ENCODE results near the gene TOR1AIP2.

The TOR1AIP2 gene

DNA sequence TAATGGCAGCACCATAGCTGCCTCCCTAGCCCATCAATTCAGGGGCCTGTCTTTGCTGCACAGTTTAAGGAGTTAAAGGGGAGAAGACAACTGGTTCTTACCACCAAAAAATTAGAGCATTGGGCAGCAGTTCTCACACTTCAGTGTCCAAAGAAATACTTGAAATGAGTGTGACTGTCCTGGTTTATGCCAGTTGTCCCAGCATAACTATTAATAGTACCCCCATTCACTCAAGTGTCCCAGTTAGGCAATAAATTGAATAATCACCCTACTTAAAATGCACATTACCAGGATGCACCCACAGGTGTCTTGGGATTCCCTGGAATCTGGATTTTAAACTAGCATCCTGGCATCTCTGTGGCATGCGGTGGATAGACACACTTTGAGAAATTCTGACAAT is 83.5 kb downstream of the TOR1AIP2 start:
- H3K4me1 ChIP-seq (ENCODE audit: insufficient read depth, low read length) = no peaks in the 10 kb centered on the region
- no peak overlapping the region for H3K27ac ChIP-seq (ENCODE audit: low read length)
- no peaks in the 10 kb centered on the region for H3K79me2 ChIP-seq (ENCODE audit: insufficient read depth, low read length)
- H2AFZ ChIP-seq (ENCODE audit: low read depth, low read length) = no peak overlapping the region
- no peak overlapping the region for H3K4me2 ChIP-seq (ENCODE audit: insufficient read depth, low read length)
- no peak for TF ChIP-seq EZH2 (IDR thresholded peaks at IDR 0.05; ENCODE audit: borderline replicate concordance, low read depth, low read length, severe bottlenecking)
- TF ChIP-seq, protein P1, sequence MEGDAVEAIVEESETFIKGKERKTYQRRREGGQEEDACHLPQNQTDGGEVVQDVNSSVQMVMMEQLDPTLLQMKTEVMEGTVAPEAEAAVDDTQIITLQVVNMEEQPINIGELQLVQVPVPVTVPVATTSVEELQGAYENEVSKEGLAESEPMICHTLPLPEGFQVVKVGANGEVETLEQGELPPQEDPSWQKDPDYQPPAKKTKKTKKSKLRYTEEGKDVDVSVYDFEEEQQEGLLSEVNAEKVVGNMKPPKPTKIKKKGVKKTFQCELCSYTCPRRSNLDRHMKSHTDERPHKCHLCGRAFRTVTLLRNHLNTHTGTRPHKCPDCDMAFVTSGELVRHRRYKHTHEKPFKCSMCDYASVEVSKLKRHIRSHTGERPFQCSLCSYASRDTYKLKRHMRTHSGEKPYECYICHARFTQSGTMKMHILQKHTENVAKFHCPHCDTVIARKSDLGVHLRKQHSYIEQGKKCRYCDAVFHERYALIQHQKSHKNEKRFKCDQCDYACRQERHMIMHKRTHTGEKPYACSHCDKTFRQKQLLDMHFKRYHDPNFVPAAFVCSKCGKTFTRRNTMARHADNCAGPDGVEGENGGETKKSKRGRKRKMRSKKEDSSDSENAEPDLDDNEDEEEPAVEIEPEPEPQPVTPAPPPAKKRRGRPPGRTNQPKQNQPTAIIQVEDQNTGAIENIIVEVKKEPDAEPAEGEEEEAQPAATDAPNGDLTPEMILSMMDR (IDR thresholded peaks at IDR 0.05; ENCODE audit: borderline replicate concordance, extremely low read depth, low read length, poor library complexity, severe bottlenecking) = no peak
- no peak for ATAC-seq (ENCODE audit: insufficient read depth, low read depth)
- H3K36me3 ChIP-seq (ENCODE audit: insufficient read depth, low read length) = no peaks in the 10 kb centered on the region
- no peaks in the 10 kb centered on the region for H3K9me3 ChIP-seq (ENCODE audit: insufficient read depth, low read length, severe bottlenecking)
- DNase-seq = no peak
- H3K27me3 ChIP-seq (ENCODE audit: insufficient read depth, low read length, poor library complexity) = peaks cover 10% of the 10 kb centered on the region
- H3K4me3 ChIP-seq (ENCODE audit: low read depth in 1 of 2, low read length in 2 of 2) = no peak overlapping the region
- no peaks in the 10 kb centered on the region for H4K20me1 ChIP-seq (ENCODE audit: insufficient read depth, low read length)
- H3K9ac ChIP-seq (ENCODE audit: low read depth, low read length) = no peak overlapping the region

DNA sequence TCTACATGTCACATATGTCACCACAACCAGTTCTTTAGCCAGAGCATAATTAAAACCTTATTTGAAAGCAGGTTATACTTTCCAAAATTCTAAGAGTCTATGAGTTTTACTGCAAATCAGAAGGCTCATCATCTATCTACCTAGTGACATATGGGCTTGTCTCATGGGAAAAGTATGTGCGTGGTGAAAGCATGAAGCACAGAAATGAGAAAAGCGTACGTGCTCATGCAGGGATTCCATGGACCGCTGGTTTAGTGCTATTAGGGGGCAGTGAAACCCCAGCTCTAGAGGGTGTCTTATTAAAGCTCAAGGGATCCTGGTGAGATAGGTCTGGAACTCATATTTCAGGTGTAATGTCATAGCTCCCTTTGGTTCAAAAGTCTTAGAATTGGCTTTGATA is 84.3 kb downstream of the TOR1AIP2 start:
- H3K9ac ChIP-seq (ENCODE audit: low read depth, low read length) = no peak overlapping the region
- no peaks in the 10 kb centered on the region for H3K79me2 ChIP-seq (ENCODE audit: insufficient read depth, low read length)
- no peak overlapping the region for H2AFZ ChIP-seq (ENCODE audit: low read depth, low read length)
- H3K36me3 ChIP-seq (ENCODE audit: insufficient read depth, low read length) = no peaks in the 10 kb centered on the region
- no peaks in the 10 kb centered on the region for H3K4me1 ChIP-seq (ENCODE audit: insufficient read depth, low read length)
- no peaks in the 10 kb centered on the region for H3K9me3 ChIP-seq (ENCODE audit: insufficient read depth, low read length, severe bottlenecking)
- ATAC-seq (ENCODE audit: insufficient read depth, low read depth) = no peak
- H3K4me2 ChIP-seq (ENCODE audit: insufficient read depth, low read length) = no peak overlapping the region
- TF ChIP-seq, protein P1 (IDR thresholded peaks at IDR 0.05; ENCODE audit: borderline replicate concordance, extremely low read depth, low read length, poor library complexity, severe bottlenecking) = no peak
- TF ChIP-seq EZH2 (IDR thresholded peaks at IDR 0.05; ENCODE audit: borderline replicate concordance, low read depth, low read length, severe bottlenecking) = no peak
- H3K4me3 ChIP-seq (ENCODE audit: low read depth in 1 of 2, low read length in 2 of 2) = no peak overlapping the region
- DNase-seq = no peak
- no peak overlapping the region for H3K27ac ChIP-seq (ENCODE audit: low read length)
- H3K27me3 ChIP-seq (ENCODE audit: insufficient read depth, low read length, poor library complexity) = peaks cover 10% of the 10 kb centered on the region
- H4K20me1 ChIP-seq (ENCODE audit: insufficient read depth, low read length) = no peaks in the 10 kb centered on the region
